Hematopoietic multipotent progenitor cell treated with erythropoietin and hydrocortisone succinate and interleukin-3 and kit ligand, for 8 days (in vitro differentiated cells): Measurements from ENCODE around the gene WFDC2.
"Not testable (repeated sequence)": the region's sequence is repeated elsewhere in the genome, so short reads cannot be mapped to it uniquely, and the experiment has no call there.

Experiments
- DNase-seq: peaks from one replicate; pipeline ENCODE4 v3.0.0-alpha.2; 2015

Gene WFDC2

GRCh38 chr20:45452772-45453691 lies 16.5 kb upstream of the WFDC2 start:
- DNase-seq, result no peak

GRCh38 chr20:45456632-45457031 lies 12.9 kb upstream of the WFDC2 start:
- peak; percentile 48 for DNase-seq

DNA sequence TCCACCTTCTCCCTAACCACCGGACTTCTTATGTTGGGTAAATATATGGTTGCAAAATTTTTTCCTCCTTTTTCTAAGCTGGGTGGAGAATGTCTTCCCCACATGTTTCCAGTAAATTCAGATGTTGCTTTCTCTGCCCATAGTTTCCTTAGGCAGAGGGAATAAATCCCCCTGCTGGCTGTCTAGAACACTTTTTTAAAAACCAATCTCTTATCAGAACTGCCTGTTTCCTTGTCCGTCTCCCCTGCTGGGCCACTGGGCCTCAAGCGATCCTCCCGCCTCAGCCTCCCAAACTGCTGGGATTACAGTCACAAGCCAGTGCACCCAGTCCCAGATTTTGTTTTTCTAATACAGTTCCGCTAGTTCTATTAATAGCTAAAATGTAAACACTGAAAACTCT lies 9.9 kb upstream of the WFDC2 start:
- peak; percentile 13 for DNase-seq

- DNase-seq, result no peak
These were observed 8.3 kb upstream of the WFDC2 start for GRCh38 chr20:45461225-45461624.

DNA sequence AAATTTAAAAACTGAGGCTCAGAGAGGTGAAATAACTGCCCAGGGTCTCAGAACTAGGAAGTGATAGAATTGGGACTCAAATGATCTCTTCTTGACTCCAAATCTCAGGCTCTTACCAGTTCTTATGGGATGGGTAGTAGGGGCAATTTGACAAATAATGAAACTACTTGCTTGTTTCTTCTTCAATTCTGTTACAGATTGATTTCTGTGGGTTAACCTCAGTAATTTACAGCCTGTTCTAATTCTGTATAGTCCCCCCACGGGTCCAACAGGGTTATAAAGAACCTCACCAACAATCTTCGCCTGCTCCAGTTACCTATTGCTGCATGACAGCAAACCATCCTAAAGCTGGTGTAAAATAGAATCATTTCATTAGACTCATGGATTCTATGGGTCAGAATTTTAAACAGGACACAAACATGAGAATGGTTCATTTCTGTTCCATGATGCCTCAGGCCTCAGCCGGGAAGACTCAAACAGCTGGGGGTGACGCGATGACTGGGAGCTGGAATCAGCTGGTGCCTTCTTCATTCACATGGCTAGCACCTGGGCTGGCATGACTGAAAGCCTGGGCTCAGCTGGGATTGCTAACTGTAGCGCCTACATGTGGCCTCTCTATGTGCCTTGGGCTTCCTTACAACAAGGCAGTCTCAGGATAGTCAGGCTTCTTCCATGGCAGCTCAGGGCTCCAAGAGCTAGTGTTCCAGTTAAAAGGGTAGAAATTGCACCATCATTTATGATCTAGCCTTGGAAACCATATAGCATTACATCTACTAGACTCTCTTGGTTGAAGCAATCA lies 6.6 kb upstream of the WFDC2 start:
- DNase-seq, result no peak

DNA sequence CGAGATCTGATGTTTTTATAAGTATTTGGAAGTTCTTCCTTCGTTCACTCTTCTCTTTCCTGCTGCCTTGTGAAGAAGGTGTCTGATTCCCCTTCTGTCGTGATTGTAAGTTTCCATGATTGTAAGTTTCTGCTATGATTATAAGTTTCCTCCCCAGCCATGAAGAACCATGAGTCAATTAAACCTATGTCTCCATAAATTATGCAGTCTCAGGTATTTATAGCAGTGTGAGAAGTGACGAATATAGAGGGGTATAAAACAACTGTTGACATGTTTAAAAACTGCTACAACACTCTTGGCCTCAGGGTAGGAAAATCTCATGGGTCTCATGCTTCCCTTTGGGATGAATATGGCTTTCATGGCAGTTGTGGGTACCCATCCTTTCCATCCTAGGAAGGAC lies 5.8 kb upstream of the WFDC2 start:
- DNase-seq, result no peak

DNA sequence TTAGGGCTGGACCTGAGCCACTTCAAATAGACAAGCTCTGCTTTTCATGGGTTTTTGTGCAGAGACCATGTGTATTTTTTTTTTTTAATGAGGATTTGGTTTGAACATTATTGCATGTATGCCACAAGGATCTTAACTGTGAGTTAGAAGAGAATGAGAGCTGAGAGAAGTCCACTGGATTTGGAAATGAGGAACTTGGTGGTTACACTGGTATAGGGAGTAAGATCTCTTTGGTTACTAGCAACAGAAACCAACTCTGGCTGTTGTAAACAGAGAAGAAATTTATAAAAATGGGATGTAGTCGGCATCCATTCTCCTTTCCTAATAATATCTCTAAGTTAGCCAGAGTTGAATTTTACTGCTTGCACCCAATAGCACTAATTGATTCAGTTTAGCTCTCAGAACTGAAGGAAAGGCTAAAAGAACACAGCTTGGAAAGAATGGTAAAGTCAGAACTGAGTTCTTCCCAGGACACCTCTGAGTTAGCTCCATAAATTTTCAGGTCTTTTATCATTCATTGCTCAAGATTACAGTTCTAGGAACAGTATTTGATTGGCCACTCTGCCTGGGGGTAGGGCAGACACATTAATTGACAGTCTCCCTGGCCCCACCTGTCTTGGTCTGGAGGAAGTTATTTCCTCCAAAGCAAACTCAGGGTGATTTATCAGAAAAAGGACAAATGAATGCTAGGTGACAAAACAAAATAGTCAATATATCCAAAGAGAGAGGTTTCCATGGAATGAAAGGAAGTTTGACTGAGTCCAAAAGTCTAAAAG lies 3.9 kb upstream of the WFDC2 start:
- no peak for DNase-seq

DNA sequence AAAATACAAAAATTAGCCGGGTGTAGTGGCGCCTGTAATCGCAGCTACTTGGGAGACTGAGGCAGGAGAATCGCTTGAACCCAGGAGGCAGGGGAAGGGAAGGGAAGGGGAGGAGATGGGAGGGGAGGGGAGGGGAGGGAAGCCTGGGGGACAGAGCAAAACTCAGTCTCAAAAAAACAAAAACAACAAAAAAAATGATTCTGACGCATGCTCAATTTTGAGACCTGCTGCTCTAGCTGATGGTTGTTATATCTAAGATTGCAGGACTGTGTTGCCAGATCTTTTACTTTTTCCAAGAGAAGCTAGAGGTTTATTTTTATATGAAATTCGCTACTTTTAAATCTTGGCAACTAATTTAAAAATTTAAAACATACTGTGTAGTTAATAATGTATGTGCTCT lies 2.4 kb upstream of the WFDC2 start:
- DNase-seq, result no peak

DNA sequence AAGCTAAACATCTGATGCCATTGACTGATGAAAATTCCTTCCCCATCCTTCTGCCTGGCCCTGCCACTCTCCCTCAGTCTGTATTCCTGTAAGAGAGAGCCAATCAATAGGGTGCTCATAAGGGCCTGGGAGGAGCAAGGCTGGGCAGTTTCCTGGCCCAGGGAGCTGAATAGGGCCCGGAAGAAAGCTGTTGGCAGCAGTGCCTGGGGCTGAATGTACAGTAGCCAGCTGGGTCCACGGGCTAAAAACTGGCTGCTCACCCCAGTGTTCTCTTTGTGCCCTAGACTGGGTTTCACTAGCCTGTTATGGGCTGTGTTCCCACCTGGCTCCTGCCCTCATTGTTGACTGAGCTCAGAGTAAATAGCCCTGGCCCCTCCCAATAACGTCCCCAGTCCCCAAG lies 1.7 kb upstream of the WFDC2 start:
- no peak for DNase-seq

GRCh38 chr20:45470262-45470931 lies 844 bp downstream of the WFDC2 start:
- DNase-seq, result no peak

DNA sequence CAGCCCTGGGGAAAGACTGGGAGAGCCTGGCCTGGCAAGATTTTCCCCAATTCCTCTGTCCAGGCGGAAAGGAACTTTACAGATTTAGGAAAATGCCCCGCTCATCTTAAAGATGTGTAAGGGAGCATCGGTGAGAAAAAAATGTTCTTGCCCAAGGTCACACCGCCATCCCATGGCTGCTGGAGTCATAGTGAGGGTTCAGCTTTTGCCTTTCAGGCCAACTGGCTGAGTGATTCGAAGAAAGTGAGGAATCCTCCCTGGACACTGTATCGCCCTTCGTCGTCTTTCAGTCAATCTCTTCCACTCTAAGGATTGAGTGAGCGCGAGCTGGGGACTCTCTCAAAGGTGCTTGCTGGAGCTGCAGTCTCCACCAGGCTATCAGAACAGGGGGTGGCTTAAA lies 1.4 kb downstream of the WFDC2 start:
- no peak for DNase-seq

GRCh38 chr20:45472286-45472685 lies 2.7 kb downstream of the WFDC2 start:
- DNase-seq, result not testable (repeated sequence)

- DNase-seq, result not testable (repeated sequence)
These were observed 8.1 kb downstream of the WFDC2 start for GRCh38 chr20:45477530-45478148.

GRCh38 chr20:45479822-45480221 lies 10.3 kb downstream of the WFDC2 start:
- no peak for DNase-seq

DNA sequence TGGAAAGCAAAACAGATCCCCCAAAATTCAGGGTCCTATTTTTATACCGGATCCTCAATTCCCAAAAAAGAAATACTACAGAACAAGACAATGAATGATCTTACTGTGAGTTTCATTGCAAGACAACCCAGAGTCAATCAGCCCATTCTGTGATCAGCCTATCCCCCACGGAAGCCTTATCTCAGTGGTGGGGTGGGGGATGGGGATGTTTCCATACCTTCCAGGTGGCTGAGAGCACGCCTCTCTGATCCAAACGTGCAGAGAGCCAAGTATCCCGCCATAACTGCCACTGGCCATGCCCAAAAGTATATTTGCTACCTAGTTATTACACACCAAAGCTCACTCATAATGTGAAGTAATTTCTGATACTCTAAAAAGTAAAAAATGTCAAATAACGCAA lies 15.1 kb downstream of the WFDC2 start:
- DNase-seq, result no peak

DNA sequence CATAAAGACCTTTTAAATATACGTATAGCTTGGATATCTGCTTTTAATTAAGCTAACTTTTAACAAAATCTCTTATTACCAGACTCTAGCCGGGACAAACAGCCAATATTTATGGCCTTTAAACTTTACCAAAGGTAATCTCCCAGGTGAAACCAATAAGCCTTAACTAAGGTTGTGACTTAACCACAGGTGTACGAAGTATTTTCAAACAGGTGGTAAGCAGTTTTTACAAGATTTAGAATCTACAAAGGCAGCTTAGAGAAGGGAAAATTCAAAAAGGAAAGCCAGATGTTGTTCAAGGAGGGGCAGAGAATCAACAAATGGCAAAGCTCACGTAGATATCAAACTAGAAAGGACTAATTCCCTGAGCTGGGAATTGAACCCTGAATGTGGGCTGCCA lies 15.8 kb downstream of the WFDC2 start:
- no peak for DNase-seq

GRCh38 chr20:45487231-45487635 lies 17.7 kb downstream of the WFDC2 start:
- DNase-seq, result no peak

DNA sequence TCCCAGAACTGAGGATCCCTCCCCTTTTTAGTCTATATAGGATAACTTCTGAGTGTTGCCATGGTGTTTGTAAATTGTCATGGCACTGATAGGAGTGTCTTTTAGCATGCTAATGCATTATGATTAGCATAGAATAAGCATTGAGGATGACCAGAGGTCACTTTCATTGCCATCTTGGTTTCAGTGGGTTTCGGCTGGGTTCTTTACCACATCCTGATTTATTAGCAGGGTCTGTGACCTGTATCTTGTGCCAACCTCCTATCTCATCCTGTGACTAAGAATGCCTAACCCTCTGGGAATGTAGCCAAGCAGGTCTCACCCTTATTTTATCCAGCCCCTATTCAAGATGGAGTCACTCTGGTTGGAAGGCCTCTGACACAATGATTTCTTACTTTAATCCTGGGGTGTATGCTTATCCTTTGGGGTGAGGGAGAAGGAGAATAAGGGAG lies 19.6 kb downstream of the WFDC2 start:
- DNase-seq, result no peak

DNA sequence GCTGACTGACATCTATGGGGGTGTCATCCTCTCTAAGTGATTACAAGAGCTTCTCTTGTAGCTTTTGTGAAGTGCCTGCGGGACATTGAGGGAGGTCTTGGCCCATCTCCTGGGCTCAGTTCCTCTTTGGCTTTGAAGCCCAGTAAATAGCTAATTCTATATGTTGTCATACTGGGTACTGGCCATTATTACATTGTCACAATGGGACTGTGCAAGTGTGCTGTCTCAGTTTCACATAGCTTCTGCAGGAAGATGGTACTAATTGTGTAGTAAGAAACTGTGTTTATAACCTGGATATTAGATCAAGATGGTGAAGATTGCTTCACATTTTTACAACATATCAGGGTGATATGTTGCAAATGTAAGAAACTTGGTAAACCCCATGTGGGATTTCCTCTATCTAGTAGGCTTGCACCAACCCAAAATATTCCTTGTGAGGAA lies 26.0 kb downstream of the WFDC2 start:
- no peak for DNase-seq

- DNase-seq, result no peak
These were observed 26.6 kb downstream of the WFDC2 start for GRCh38 chr20:45496166-45496565.

DNA sequence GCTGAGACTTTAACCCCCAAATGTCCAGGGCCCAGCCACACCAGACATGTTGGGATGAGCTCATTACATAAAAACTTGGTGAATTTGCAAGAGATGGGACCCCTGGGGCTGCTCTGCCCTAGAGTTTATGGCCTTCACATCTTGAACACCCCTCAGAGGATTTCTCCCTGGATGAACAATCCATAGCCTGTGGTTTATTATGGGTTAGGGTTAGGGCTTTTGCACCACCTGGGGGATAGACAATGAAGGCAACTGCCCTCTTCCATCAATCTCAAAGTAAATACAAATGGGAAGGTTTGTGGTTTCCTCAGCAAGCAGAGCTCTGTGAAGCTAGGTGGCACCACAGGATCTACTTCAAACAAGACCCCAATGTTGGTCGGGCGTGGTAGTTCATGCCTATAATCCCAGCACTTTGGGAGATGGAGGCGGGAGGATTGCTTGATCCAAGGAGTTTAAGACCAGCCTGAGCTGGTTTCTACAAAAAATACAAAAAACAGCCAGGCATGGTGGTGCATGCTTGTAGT lies 28.5 kb downstream of the WFDC2 start:
- no peak for DNase-seq

GRCh38 chr20:45500022-45500421 lies 30.5 kb downstream of the WFDC2 start:
- DNase-seq, result no peak
